ENCODE results near the gene SLC12A2. TPM values are rescaled to one million over a fixed set of nuclear protein-coding genes. Genes with fewer than 3 reads are reported as not detected.

Gene SLC12A2
- total and polyA plus RNA-seq, 2 experiments from 2014 or later: 6.6 to 16.1 TPM

DNA sequence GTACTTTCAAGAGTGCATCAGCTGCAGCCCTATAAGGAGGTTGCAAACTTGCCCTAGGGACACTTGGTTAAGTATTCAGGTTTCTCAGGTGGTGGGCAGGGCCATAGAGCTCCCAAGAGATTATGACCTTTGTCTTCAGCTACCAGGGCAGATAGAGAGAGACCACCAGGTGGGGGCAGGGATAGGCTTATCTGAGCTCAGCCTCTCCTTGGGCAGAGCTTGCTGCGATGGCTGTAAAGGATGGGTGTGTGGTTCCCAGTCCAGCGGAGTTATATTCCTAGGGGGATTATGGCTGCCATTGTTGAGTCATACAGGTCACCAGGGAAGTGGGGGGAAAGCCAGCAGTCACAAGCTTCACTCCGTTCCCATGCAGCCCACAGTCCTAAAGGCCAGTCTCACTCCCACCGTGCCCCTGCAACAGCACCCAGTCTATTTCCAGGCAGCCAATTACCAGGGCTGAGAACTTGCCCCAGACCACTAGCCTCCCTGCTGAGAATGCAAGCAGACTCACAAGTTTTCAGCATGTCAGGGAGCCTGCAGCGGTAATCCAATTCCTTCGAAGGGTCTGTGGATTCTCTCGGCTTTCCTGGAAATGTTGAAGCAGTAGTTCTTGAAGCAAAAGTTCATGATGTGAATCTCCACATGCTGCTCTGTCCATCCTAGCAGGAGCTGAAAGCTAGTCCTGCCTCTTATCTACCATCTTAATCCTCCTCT lies 151.5 kb downstream of the SLC12A2 start:
- Histone ChIP-seq H3K4me3 (no peak overlapping the region), H3K4me1 (ENCODE audit: insufficient read depth) (peaks cover 10% of the 10 kb centered on the region), H4K20me1 (ENCODE audit: insufficient read depth) (no peaks in the 10 kb centered on the region), H3K36me3 (ENCODE audit: low read depth) (no peaks in the 10 kb centered on the region), H3K27me3 (replicated peaks; ENCODE audit: insufficient read depth) (peaks cover 3% of the 10 kb centered on the region; the same call in 1 of the 2 replicates), H3K4me2 (ENCODE audit: unreplicated experiment) (no peak overlapping the region), H2AFZ (no peak overlapping the region), H3K9me2 (ENCODE audit: insufficient read depth) (no peaks in the 10 kb centered on the region), H3K27ac (no peak overlapping the region), H3F3A (ENCODE audit: insufficient read depth) (no peaks in the 10 kb centered on the region), H3K9me3 (ENCODE audit: low read depth) (no peaks in the 10 kb centered on the region), H3K79me2 (ENCODE audit: insufficient read depth) (no peaks in the 10 kb centered on the region), H3K9ac (no peak overlapping the region)
- WGBS, 2 experiments (ENCODE audit: low coverage in 1 of 2, low lambda C conversion rate in 2 of 2, missing lambda C conversion rate in 2 of 2): 95 to 96% methylated on average over 7 of the region's 7 CpGs
- TF ChIP-seq EZH2 (IDR thresholded peaks at IDR 0.05; ENCODE audit: insufficient read depth, poor library complexity, severe bottlenecking) (no peak), EZH2phosphoT487 (IDR thresholded peaks at IDR 0.05; ENCODE audit: insufficient read depth, low read depth) (no peak)
- in situ Hi-C loops (cut with MboI): no loop called here
- no peak for DNase-seq

GRCh38 chr5:128236334-128236733 lies 152.8 kb downstream of the SLC12A2 start:
- H3K4me2 ChIP-seq (ENCODE audit: unreplicated experiment): no peak overlapping the region
- peaks cover 23% of the 10 kb centered on the region for H3K4me1 ChIP-seq (ENCODE audit: insufficient read depth)
- 66 to 67% methylated on average over 7 of the region's 7 CpGs for WGBS, 2 experiments (ENCODE audit: low coverage in 1 of 2, low lambda C conversion rate in 2 of 2, missing lambda C conversion rate in 2 of 2)
- DNase-seq: no peak
- H3K4me3 ChIP-seq: no peak overlapping the region
- in situ Hi-C loops (cut with MboI): no loop called here
- peaks cover 8% of the 10 kb centered on the region for H3F3A ChIP-seq (ENCODE audit: insufficient read depth)
- TF ChIP-seq EZH2phosphoT487 (IDR thresholded peaks at IDR 0.05; ENCODE audit: insufficient read depth, low read depth): no peak
- TF ChIP-seq EZH2 (IDR thresholded peaks at IDR 0.05; ENCODE audit: insufficient read depth, poor library complexity, severe bottlenecking): no peak
- H3K9ac ChIP-seq: no peak overlapping the region
- H3K27ac ChIP-seq: no peak overlapping the region
- H3K9me2 ChIP-seq (ENCODE audit: insufficient read depth): no peaks in the 10 kb centered on the region
- H3K36me3 ChIP-seq (ENCODE audit: low read depth): no peaks in the 10 kb centered on the region
- H4K20me1 ChIP-seq (ENCODE audit: insufficient read depth): no peaks in the 10 kb centered on the region
- no peak overlapping the region for H2AFZ ChIP-seq
- H3K79me2 ChIP-seq (ENCODE audit: insufficient read depth): no peaks in the 10 kb centered on the region
- H3K9me3 ChIP-seq (ENCODE audit: low read depth): no peaks in the 10 kb centered on the region
- peaks cover 3% of the 10 kb centered on the region; the same call in 1 of the 2 replicates for H3K27me3 ChIP-seq (replicated peaks; ENCODE audit: insufficient read depth)

DNA sequence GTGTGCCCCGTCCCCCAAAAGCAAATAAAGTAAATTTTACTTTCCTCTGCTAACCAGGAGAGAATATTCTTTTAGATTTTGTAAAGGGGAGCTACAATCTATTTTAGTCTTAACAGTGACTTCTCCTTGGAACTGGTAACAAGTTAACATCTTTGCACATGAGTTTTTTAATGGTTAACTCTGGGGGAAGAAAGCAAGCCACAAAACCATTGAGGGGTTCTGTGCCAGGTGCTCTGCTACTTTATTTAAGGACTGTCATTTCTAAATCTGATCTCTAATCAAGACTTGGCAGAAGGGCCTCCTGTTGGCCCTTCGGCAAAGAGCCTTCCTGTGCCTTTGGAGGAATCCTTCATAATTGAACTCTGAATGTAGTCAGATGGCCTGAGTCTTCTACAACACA lies 153.4 kb downstream of the SLC12A2 start:
- Histone ChIP-seq H3K36me3 (ENCODE audit: low read depth) (no peaks in the 10 kb centered on the region), H3F3A (ENCODE audit: insufficient read depth) (peaks cover 15% of the 10 kb centered on the region), H3K9me3 (ENCODE audit: low read depth) (no peaks in the 10 kb centered on the region), H3K4me3 (no peak overlapping the region), H3K27ac (no peak overlapping the region), H3K9me2 (ENCODE audit: insufficient read depth) (no peaks in the 10 kb centered on the region), H3K4me2 (ENCODE audit: unreplicated experiment) (peak overlapping the region; percentile 10), H3K9ac (no peak overlapping the region), H3K27me3 (replicated peaks; ENCODE audit: insufficient read depth) (peaks cover 3% of the 10 kb centered on the region; the same call in 1 of the 2 replicates), H4K20me1 (ENCODE audit: insufficient read depth) (no peaks in the 10 kb centered on the region), H3K4me1 (ENCODE audit: insufficient read depth) (peaks cover 28% of the 10 kb centered on the region), H3K79me2 (ENCODE audit: insufficient read depth) (no peaks in the 10 kb centered on the region), H2AFZ (no peak overlapping the region)
- 50 to 56% methylated on average over 2 of the region's 2 CpGs for WGBS, 2 experiments (ENCODE audit: low coverage in 1 of 2, low lambda C conversion rate in 2 of 2, missing lambda C conversion rate in 2 of 2)
- TF ChIP-seq EZH2 (IDR thresholded peaks at IDR 0.05; ENCODE audit: insufficient read depth, poor library complexity, severe bottlenecking) (no peak), EZH2phosphoT487 (IDR thresholded peaks at IDR 0.05; ENCODE audit: insufficient read depth, low read depth) (no peak)
- no peak for DNase-seq
- in situ Hi-C loops (cut with MboI): no loop called here

DNA sequence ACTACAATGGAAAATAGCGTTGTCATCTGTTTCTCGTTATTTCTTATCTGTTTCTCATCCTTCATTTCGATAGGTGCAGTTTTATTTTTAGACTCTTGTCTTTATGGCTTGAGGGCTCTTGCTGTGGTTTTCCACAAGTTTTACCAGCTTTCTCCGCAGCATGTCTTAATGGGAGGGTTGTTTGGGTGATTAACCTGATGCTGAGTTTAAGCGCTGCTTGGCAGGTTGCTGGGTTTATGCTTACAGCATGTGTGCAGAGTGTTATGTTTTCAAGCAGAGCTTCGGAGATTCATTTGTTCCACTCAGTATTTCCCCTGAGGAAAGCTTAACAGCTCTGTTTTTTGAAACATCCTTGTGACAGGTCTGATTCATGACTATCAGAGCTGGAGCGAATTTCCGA lies 154.0 kb downstream of the SLC12A2 start:
- Histone ChIP-seq H3K9ac (no peak overlapping the region), H2AFZ (no peak overlapping the region), H3K79me2 (ENCODE audit: insufficient read depth) (no peaks in the 10 kb centered on the region), H3K9me2 (ENCODE audit: insufficient read depth) (no peaks in the 10 kb centered on the region), H3K4me3 (no peak overlapping the region), H4K20me1 (ENCODE audit: insufficient read depth) (no peaks in the 10 kb centered on the region), H3K9me3 (ENCODE audit: low read depth) (no peaks in the 10 kb centered on the region), H3K27ac (no peak overlapping the region), H3K36me3 (ENCODE audit: low read depth) (no peaks in the 10 kb centered on the region), H3K4me1 (ENCODE audit: insufficient read depth) (peaks cover 28% of the 10 kb centered on the region), H3K27me3 (replicated peaks; ENCODE audit: insufficient read depth) (peaks cover 3% of the 10 kb centered on the region; the same call in 1 of the 2 replicates), H3K4me2 (ENCODE audit: unreplicated experiment) (peak overlapping the region; percentile 10), H3F3A (ENCODE audit: insufficient read depth) (peaks cover 18% of the 10 kb centered on the region)
- in situ Hi-C loops (cut with MboI): no loop called here
- TF ChIP-seq EZH2phosphoT487 (IDR thresholded peaks at IDR 0.05; ENCODE audit: insufficient read depth, low read depth): no peak
- TF ChIP-seq EZH2 (IDR thresholded peaks at IDR 0.05; ENCODE audit: insufficient read depth, poor library complexity, severe bottlenecking): no peak
- 11 to 14% methylated on average over 8 of the region's 8 CpGs for WGBS, 2 experiments (ENCODE audit: low coverage in 1 of 2, low lambda C conversion rate in 2 of 2, missing lambda C conversion rate in 2 of 2)
- DNase-seq: peak; percentile 61

Data from GM23248 (cell line).